ENCODE results near the gene MED13L. TPM values are rescaled to one million over a fixed set of nuclear protein-coding genes. Genes with fewer than 3 reads are reported as not detected.

The MED13L gene
- total RNA-seq, 1 donor: 180 TPM

- TF ChIP-seq CTCF (IDR thresholded peaks at IDR 0.05; ENCODE audit: insufficient read depth, low read length): no peak
- H3K4me3 ChIP-seq (ENCODE audit: low read depth, low read length): no peak overlapping the region
- peak; percentile 35 for DNase-seq (ENCODE audit: low read depth)
Observed at GRCh38 chr12:116266631-116267349, 10.7 kb downstream of the MED13L start.

GRCh38 chr12:116266168-116266601 lies 11.3 kb downstream of the MED13L start:
- DNase-seq (ENCODE audit: low read depth): no peak
- H3K4me3 ChIP-seq (ENCODE audit: low read depth, low read length): no peak overlapping the region
- peak; percentile 15 for TF ChIP-seq CTCF (IDR thresholded peaks at IDR 0.05; ENCODE audit: insufficient read depth, low read length)

GRCh38 chr12:116265351-116266147 lies 11.9 kb downstream of the MED13L start:
- no peak for TF ChIP-seq CTCF (IDR thresholded peaks at IDR 0.05; ENCODE audit: insufficient read depth, low read length)
- no peak for DNase-seq (ENCODE audit: low read depth)

GRCh38 chr12:116264525-116265070 lies 12.9 kb downstream of the MED13L start:
- no peak for DNase-seq (ENCODE audit: low read depth)
- TF ChIP-seq CTCF (IDR thresholded peaks at IDR 0.05; ENCODE audit: insufficient read depth, low read length): no peak
- no peak overlapping the region for H3K4me3 ChIP-seq (ENCODE audit: low read depth, low read length)

More at GRCh38 chr12:116265351-116266147, 11.9 kb downstream of the MED13L start:
- no peak overlapping the region for H3K4me3 ChIP-seq (ENCODE audit: low read depth, low read length)

GRCh38 chr12:116263844-116264243 lies 13.6 kb downstream of the MED13L start:
- DNase-seq (ENCODE audit: low read depth): no peak
- no peak overlapping the region for H3K4me3 ChIP-seq (ENCODE audit: low read depth, low read length)
- no peak for TF ChIP-seq CTCF (IDR thresholded peaks at IDR 0.05; ENCODE audit: insufficient read depth, low read length)

- TF ChIP-seq CTCF (IDR thresholded peaks at IDR 0.05; ENCODE audit: insufficient read depth, low read length): no peak
- H3K4me3 ChIP-seq (ENCODE audit: low read depth, low read length): no peak overlapping the region
- DNase-seq (ENCODE audit: low read depth): no peak
Observed at GRCh38 chr12:116263431-116263830, 14.1 kb downstream of the MED13L start.

All from fibroblast of the aortic adventitia (primary cell).